Posterior vena cava (tissue), 2 donors: ENCODE measurements around the gene DHX8. TPM values are rescaled to one million over a fixed set of nuclear protein-coding genes. Genes with fewer than 3 reads are reported as not detected.

Experiments used
- DNase-seq: peaks from one replicate; pipeline ENCODE4 v3.0.0-alpha.2; 2020; ENCODE audit warnings: low spot score
- intact Hi-C, 2 donors: fragments of 100-400 bp; cut with DNase I; formaldehyde crosslinking; loops; one replicate each; pipeline versions ENCODE4 v1.14.1 to v1.14.2; 2022 to 2023
- total RNA-seq, 2 donors: library from RNA; stranded (reverse); fragmentation: NEBNext Ultra II Directional; extraction: Animal tissue kit (Norgen Biotek cat#: 25700); gene quantifications; one replicate each; pipeline ENCODE4 v1.2.1, GENCODE V29; 2021
- donor health status: DM: yes; HTN: yes; CAD: no.
- donor health status: DM: yes; HTN: yes; CAD: no.

DHX8 gene
- total RNA-seq, 2 donors from 2014 or later: 35.2 to 45.2 TPM

DNA sequence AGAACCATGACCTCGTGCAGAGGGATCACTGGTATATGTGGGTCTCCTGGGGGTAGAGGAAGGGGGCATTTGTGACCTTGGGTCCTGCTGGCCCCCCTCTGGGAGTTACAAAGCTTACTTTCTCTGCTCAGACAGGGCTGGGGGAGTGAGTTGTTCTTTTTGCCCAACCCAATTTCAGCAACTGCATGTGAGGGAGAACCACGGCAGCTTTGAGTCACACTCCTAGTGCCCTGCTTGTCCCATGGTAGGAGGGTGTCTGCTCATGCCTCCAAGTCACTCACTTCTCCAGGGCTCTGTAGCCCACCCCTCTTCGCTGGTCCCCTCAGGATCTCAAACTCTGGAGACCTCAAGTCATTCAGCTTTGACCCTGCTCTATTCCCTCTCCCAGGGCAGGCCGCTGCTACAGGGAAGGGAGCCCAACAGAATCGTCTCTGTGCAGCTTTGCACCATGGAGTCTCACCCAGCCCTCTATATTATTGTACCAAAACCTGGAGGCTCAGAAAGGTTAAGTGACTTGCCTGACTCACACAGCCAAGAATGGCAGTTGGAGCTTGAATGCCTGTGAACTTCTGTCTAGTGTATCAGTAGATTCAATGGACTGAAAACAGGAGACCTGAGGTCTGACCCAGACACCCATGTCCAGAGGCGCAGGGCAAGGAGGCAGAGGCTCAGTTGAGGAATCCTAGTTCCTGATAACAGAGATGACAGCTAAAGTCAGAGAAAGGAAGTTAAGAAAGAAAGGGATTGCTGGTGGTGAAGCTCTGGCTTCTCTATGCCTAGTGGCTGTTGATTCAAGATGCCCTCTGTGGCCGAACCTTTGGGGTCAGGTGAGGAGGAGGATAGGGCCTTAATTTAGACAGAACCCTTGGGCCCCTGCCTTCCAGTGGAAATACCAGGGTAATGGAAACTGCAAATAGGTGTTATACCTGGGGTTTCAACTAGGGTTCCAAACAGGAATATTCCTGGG lies 77.0 kb downstream of the DHX8 start:
- intact Hi-C loops: loop anchor here in 1 of 2 donors (5.0 kb wide), 1 partner anchor 1722 kb away; no protein-coding TSS in a partner anchor
- DNase-seq: no peak

DNA sequence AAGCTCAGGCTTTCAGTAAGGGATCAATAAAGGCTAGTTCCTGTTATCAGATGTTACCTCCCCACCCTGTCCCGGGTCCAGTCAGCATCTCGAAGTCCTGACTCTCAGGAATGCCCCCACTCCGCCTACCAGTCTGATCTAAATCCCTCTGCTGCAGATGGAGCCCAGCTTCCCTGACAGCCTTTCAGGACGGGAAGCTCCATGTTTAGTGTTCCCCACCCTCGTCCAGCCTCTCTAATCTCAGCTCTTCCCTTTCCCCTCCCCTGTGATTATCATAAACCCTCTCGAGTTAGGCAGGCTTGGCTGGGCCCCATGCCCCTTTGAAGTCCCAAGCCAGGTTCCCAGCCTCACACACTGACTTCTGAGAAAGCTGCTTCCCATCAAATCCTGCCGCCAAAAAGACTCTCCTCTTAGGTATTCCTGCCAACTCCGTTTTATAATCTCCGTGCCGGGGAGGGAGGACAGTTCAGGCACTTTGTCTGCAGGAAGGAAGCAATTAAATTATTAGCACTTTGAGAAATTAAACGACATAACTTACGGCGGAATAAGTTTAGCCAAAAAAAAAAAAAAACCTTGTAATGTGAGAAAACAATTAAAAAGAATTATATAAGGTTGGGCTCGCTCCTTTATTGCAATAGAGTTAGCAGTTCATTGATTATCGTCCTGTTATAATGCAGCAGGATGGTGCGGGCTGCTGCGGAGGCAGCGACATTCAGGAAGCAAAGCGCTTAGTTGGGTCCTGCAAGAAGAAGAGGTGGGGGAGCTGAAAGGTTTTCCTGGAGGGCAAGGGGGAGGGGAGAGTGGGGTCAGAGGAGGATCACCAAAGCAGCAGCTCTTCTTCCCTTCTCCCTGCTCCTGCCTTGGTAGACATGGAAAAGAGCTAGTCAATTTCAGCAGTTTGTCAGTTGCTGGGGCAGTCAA lies 79.2 kb downstream of the DHX8 start:
- no peak for DNase-seq
- intact Hi-C loops: loop anchor here in 1 of 2 donors (5.0 kb wide), 1 partner anchor 1719 kb away; no protein-coding TSS in a partner anchor

GRCh38 chr17:43563600-43564594 lies 80.1 kb downstream of the DHX8 start:
- no peak for DNase-seq
- intact Hi-C loops: loop anchor here in 1 of 2 donors (5.0 kb wide), 1 partner anchor 1718 kb away; no protein-coding TSS in a partner anchor

DNA sequence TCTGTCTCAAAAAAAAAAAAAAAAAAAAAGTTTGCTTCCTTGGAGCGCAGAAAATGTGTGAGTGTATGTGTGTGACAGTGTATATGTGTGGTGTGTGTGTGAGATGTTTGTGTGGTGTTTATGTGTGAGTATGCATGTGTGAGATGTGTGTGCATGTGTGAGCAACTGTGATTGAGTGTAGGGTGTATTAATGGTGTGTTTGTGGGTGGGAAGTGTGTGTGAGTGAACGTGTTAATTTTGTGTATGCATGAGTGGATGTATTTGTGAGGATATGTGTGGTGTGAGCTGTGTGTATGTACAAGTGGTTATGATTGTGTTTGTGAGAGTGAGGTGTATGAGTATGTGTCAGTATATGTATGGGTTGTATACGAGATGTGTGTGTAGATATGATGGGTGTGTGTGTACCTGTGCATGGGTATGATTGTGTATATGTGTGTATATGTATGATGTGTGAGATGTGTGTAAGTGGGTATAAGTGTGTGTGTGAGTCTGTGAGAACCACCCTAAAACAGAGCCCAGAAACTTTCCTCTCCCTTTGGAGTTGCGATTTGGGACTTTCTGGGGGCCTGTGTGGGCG lies 84.8 kb downstream of the DHX8 start:
- no peak for DNase-seq
- intact Hi-C loops: no loop called here

GRCh38 chr17:43570518-43570928 lies 86.7 kb downstream of the DHX8 start:
- intact Hi-C loops: loop anchor here in 1 of 2 donors (10.0 kb wide), 1 partner anchor 184 kb away; the partner anchor contains the start of gene SOST
- DNase-seq: no peak

DNA sequence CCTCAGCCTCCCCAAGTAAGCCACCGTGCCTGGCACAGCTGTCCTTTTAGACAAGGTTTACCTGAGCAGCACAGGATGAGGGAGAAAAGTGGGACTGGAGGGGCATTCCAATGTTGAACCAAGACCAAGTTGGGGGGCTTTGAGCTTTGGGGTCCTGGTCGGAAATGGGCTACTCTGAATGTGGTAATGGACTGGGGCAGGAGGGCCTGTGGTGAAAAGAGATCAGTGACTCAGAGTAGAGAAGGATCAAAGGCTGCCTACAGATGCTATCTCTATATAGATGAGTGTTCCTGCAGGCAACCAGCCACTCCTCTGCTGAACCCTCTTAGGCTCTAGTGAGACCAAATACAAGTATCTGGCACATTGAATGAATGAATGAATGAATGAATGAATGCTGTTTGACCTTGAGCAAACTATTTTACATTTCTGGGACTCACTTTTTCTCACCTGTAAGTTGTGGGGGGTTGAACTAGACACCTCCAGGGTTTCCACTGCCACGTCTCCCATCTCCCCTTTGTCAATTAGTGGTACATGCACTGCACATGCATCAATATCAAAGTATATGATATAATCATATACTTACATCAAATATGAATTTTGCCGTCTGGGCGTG lies 88.7 kb downstream of the DHX8 start:
- intact Hi-C loops: loop anchor here in 1 of 2 donors (10.0 kb wide), 1 partner anchor 182 kb away; the partner anchor contains the start of gene SOST

GRCh38 chr17:43573579-43574321 lies 90.0 kb downstream of the DHX8 start:
- DNase-seq: no peak
- intact Hi-C loops: loop anchor here (2.0 to 10.0 kb wide), 2 partner anchors 103 to 181 kb away; partner anchors contain the start of gene SOST (in 1 of the 2)

More for the DNA sequence above, 88.7 kb downstream of the DHX8 start:
- DNase-seq: no peak

- intact Hi-C loops: loop anchor here (2.0 to 10.0 kb wide), 2 partner anchors 102 to 180 kb away; partner anchors contain the start of gene SOST (in 1 of the 2)
- DNase-seq: no peak
Measured at GRCh38 chr17:43574348-43574747, 90.6 kb downstream of the DHX8 start.

DNA sequence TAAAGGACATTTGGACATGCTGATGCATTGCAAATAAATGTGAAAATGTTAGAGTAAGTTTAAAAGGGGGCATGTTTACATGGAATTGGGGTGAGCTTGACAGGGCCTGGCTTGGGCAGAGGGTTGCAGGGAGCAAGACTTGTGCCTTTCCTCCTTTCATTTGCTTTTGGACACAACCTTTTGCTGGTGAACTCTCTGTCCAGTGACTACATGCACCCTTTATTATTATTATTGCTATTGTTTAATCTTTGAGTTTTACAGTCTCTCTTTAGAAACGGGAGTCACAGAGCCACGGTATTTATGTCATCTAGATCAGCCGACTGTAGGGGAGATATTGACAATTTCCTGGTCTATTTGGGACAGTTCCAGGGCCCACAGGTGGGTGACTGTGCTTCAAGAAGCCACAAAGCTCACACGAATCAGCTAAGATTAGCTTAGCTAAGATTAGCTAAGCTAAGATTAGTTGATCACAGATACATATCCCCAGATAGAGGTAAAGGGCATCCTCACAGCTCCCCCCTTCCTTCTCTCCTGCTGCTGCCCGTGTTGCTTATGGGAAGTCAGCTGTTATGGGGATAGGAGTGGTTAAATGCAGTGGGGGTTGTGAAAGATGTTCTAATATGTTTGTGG lies 91.2 kb downstream of the DHX8 start:
- intact Hi-C loops: loop anchor here (2.0 to 10.0 kb wide), 2 partner anchors 102 to 180 kb away; partner anchors contain the start of gene SOST (in 1 of the 2)

More for the DNA sequence above, 91.2 kb downstream of the DHX8 start:
- no peak for DNase-seq

Other genes with a start within 250 kb of the DHX8 start
- gene RNU2-1, start 250.0 kb upstream of the DHX8 start, total RNA-seq: over 10,000 TPM; 14,833 to 15,009 TPM
- gene ARL4D, start 85.0 kb upstream of the DHX8 start, total RNA-seq: 10 to 100 TPM; 16.1 to 24.3 TPM
- gene ETV4, start 62.4 kb downstream of the DHX8 start, total RNA-seq: 1 to 10 TPM in 1 of 2 donors, under 1 TPM in 1; 0.48 to 1.3 TPM
- 1 to 10 TPM; 6.7 to 7.7 TPM for gene MEOX1, start 177.9 kb downstream of the DHX8 start, total RNA-seq